Measurements from ENCODE around the gene DRAM1.
"Not testable (repeated sequence)": the region's sequence is repeated elsewhere in the genome, so short reads cannot be mapped to it uniquely, and the experiment has no call there.

Gene DRAM1

GRCh38 chr12:101859664-101860607 lies 17.4 kb upstream of the DRAM1 start:
- DNase-seq, result peak; percentile 27 to 31

- not testable (repeated sequence) for DNase-seq
These were observed 15.7 kb upstream of the DRAM1 start for GRCh38 chr12:101861688-101862087.

- no peak for DNase-seq
These were observed 15.1 kb upstream of the DRAM1 start for GRCh38 chr12:101862245-101862644.

DNA sequence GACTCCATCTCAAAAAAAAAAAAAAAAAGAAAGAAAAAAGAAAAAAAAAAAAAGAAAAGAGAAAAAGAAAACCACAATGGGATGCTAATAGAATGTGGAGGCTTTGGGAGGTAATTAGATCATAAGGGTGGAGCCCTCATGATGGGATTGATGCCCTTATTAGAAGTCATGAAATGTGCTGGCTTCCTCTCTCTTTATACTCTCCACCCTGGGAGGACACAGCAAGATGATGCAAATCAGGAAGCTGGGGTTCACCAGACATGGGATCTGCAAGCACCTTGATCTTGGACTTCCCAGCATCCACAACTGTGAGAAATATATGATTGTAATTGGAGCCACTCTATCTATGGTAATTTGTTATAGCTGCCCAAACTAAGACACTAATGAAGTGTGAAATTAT lies 13.4 kb upstream of the DRAM1 start:
- no peak for DNase-seq

DNA sequence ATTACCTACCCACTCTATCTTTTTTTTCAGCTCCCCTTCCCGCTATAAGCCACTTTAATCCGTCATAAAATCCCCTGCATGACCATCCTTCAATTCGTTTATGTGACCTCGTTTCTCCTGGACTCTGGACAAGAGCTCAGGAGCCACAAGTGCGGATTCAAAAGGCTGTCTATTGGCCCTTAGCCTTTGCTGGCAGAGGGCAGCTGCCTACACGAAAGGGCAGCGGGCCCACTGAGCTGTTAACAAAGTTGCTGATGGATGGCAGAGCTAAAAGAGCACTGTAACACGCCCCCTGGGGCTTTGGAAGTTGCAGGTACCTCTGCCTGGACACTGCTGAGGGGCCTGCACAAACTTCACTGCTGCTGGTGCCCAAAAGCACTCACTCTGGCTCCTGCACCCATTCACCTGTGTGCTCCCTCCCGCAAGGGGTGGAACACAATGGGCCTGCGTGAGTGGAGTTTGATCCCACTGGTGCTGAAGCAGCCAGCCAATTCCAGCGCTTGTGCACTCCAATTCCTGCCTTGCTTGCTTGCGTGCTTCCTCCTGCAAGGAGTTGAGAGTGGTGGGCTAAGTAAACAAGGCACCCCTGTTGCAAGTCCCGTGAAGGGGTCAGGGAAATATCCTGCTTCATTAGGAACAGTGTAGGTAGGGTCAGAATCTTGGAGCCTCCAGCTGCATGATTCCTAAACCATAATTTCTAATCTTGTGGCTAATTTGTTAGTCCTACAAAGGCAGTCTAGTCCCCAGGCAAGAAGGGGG lies 10.6 kb upstream of the DRAM1 start:
- no peak for DNase-seq

DNA sequence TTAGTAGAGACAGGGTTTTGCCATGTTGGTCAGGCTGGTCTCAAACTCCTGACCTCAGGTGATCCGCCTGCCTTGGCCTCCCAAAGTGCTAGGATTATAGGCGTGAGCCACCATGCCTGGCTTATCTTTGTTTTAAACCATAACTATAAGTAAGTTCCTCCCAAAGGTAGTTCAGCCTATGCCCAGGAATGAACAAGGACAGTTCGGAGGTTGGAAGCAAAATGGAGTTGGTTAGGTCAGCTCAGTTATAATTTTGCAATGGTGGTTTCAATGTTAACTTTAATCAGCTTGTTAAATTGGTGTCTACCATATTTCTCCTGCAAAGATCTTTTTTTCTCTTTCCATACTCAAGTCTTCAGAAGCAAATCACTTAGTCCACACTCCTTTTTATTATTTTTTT lies 9.8 kb upstream of the DRAM1 start:
- DNase-seq, result not testable (repeated sequence)

GRCh38 chr12:101870925-101871324 lies 6.5 kb upstream of the DRAM1 start:
- no peak for DNase-seq

GRCh38 chr12:101875162-101875561 lies 2.2 kb upstream of the DRAM1 start:
- no peak for DNase-seq

DNA sequence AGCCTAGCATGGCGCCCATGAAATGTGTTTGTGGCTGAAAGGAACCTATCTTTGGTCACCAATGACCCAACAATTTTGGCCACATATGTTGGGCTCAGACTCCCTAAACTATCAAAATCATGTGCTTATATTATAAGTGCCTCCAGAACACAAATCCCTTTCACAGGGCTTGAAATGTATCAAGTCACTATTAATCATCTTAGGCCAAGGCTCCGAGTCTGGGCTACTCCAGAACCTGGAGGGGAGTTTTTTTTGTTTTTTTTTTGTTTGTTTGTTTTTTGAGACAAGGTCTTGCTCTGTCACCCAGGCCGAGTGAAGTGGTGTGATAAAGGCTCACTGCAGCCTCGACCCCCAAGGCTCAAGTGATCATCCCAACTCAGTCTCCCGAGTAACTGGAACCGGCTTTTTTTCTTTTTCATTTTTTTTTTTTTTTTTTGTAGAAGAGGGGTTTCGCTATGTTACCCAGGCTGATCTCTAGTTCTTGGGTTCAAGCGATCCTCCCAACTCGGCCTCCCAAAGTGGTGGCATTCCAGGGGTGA lies 989 bp upstream of the DRAM1 start:
- no peak for DNase-seq

DNA sequence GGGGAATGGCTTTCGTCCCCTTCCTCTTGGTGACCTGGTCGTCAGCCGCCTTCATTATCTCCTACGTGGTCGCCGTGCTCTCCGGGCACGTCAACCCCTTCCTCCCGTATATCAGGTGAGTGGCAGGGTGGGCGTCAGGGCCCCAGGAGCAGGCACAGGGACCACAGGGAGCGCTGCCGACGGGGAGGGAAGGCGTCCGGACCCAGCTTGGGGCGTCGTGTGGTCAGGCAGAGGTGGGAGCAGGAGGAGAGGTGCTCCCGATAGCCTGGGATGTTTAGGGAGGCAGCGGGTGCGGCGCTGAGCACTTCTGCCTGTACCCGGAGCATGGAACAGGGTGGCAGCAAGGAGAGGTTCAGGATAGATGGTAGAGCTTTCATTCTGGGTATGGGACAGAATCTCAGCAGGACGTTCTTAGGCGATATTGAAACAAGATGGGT lies 444 bp downstream of the DRAM1 start:
- DNase-seq, result no peak

GRCh38 chr12:101878243-101878821 lies 952 bp downstream of the DRAM1 start:
- DNase-seq, result peak in 1 of 2 experiments; percentile 45

DNA sequence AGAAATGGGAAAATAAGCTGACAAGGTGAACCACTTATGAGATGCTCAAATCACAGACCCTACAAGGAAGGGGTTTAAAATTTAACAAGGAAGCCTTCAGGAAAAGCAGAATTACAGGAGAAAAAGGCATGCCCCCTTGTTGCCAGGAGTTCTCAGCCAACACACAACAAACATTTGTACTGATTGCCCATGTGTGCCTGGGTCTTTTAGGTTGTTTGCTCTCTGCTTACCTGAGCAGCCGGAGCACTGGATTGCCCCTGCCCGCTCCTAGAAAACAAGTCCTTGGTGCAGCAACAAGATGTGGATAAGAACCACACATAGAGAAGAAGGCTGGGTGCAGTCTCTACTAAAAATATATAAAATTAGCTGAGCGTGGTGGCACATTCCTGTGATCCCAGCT lies 3.4 kb downstream of the DRAM1 start:
- DNase-seq, result no peak

GRCh38 chr12:101881228-101881627 lies 3.8 kb downstream of the DRAM1 start:
- no peak for DNase-seq

- DNase-seq, result no peak
These were observed 6.8 kb downstream of the DRAM1 start for GRCh38 chr12:101884174-101884573.

- DNase-seq, result not testable (repeated sequence)
These were observed 7.5 kb downstream of the DRAM1 start for GRCh38 chr12:101884781-101885340.

- no peak for DNase-seq
These were observed 8.7 kb downstream of the DRAM1 start for GRCh38 chr12:101885912-101886561.

DNA sequence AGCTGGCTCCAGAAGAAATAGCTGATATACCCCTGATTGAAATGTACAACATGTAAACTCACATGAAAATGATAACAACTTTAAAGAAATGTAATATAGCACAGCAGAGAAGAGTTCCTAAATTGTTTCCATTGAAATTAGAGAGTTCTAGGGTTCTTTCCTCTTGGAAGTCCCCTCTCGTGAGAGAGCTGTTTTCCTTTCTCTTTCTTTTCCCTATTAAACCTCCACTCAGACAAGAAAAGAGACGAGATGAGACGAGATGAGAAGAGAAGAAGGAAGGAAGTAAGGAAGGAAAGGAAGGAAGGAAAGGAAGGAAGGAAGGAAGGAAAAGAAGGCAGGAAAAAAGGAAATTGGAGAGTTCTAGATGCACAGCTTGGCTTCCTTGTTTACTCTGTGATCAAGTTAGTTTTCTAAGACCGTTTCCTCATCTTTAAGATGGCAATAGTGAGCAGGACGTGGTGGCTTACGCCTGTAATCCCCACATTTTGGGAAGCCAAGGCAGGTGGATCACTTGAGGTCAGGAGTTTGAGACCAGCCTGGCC lies 11.9 kb downstream of the DRAM1 start:
- DNase-seq, result no peak

DNA sequence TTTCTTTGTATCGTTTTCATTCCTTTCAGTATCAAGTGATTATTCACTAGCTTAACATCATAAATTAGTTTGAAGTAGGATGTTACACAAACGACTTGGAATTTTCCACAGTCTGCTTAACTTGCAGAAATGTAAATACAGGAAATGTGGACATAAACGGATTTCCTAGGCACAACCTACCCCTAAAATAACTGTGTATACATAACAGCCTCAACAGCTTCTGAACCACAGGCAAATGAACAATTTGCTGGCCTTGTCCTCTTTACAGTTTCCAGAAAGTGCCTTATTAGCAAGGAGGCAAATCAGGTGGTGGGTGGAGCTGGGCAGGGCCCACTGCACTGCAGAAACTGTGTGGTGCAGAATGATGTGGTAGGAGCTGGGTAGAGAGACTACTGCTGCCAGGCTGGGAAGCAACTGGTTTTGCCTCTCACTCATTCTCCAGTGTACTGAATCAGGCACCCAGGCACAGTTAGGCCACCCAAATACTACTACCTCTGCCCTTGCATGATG lies 14.1 kb downstream of the DRAM1 start:
- DNase-seq, result peak; percentile 89

- no peak for DNase-seq
These were observed 15.4 kb downstream of the DRAM1 start for GRCh38 chr12:101892794-101893193.

DNA sequence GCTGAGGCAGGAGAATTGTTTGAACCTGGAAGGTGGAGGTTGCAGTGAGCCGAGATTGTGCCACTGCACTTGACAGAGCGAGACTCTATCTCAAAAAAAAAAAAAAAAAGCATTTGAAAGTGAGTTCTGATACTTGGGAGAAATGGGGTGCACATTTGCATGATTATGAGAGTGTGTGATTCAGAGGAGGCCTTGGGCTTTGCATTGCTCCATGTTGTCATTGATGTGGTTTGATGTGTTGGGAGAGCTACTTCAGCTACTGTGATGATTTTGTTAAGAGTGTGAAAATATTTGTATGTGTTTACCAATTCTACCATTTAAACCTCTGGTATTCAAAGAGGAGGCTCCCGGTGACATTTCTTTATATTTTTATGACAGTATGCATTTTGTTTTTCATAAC lies 24.4 kb downstream of the DRAM1 start:
- DNase-seq, result no peak

GRCh38 chr12:101902641-101903040 lies 25.3 kb downstream of the DRAM1 start:
- DNase-seq, result no peak

GRCh38 chr12:101906226-101906625 lies 28.8 kb downstream of the DRAM1 start:
- no peak for DNase-seq
